Fibroblast of gingiva (primary cell): ENCODE data around the gene TUBE1.

Experiments used
- DNase-seq: peaks from one replicate; pipeline ENCODE4 v3.0.0-alpha.2; 2011; ENCODE audit warnings: low read depth

TUBE1 gene

DNA sequence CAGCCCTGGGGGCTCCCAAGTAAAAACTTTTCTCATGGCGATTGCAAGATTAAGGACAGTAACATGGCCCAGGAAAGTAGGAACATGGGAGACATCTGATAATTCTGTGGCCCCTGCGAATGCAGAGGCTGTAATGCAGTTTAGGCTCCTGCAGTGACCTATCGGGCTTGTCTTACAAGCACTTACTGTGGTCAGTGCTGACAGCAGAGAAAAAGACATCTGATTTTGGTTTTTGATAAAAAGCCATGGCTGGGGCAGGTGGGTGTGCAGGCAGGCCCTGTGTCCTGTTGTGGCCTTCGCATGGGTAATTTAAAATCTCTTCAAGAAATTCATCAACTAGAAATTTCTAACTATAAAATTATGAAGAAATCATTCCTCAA, 52.7 kb downstream of the TUBE1 start:
- no peak for DNase-seq

GRCh38 chr6:112033791-112034615, 53.3 kb downstream of the TUBE1 start:
- no peak for DNase-seq

GRCh38 chr6:112032728-112033127, 54.6 kb downstream of the TUBE1 start:
- DNase-seq = no peak

GRCh38 chr6:112031960-112032359, 55.3 kb downstream of the TUBE1 start:
- no peak for DNase-seq

- DNase-seq = no peak
These were observed 56.2 kb downstream of the TUBE1 start for GRCh38 chr6:112030961-112031660.

GRCh38 chr6:112030206-112030960, 56.9 kb downstream of the TUBE1 start:
- DNase-seq = no peak

DNA sequence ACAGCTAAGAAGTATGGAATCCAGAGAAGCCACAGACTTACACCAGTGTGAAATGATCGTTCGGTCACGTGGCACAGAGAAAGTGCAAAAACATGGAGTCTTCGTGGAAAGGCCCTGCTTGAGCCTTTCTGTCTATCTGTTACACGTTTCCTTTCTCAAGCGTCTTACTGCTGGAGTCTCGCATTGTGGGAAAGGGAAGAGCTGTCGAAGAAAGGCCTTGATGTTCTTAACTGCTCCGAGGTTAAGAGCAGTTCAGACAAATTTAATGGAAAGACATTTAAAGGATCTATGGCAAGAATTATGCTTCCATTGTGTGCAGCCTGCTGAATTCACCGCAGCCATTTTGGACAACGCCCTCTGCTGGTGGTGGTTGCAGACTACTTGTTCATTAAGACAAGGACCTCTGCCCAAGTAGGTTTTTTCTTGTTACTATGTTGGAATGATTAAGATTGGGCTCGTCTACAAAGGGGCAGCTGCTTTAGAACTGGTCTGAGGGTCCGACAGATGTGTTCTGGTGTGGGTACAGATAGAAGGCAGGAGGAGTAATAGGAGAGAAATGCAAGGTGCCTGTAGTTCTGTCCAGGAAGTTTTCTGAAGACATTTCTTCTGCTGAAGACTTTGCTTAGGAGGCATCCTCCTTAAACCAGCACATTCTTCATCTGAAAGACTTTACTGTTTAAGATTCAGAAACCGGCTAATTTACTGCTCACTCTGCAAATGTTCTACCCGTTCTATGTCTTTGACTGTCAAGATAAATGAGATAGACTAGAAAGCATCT, 58.0 kb downstream of the TUBE1 start:
- DNase-seq = peak; percentile 41

DNA sequence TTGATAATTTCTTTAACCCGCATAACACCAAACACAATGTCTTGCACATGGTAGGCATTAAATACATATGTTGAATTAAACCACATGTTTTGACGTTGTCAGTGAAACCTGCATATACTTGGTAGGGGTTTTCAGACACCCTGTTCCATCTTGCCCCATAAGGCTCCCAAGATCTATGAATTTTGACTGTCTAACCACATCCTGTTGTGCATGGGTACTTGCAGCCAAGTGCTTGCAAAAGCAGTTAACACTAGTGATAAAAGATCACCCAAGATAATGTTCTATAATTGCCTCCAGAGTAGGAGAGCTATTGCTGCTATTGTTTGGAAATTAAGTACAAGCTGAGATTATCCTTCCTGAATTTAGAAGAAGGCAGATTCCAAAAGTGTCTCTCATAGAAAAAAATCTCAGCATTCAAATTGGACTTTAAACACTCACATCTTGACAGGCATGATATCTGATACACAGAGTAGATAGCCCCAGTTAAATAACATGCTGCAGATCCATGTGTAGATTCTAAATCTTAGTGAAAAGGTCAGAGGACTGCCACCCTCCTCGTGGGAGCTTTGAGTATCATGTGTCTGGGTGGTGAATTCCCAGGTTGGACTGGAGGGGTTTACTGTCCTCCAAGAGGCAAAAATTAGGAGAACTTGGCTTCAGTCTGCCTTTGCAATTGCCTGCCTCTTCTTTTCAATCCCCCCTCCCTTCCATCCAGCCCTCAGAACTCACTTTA, 59.2 kb downstream of the TUBE1 start:
- no peak for DNase-seq

- DNase-seq = no peak
These were observed 60.3 kb downstream of the TUBE1 start for GRCh38 chr6:112026933-112027332.

DNA sequence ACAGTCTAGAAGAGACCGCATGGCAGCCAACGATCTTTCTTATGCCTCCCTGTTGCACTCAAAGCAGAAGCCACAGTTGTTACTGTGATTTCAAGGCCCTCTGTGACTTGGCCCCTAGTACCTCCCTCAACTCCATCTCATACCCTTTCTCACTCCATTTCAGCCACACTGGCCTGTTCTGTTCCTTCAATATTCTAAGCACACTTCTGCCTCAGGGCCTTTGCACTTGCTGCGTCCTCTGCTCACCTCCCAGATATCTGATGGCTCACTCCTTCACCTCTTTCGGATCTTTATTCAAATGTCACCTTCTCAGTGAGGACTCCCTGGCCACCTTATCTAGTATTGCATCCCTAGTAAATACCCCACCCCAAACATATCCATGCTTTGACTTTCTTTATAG, 62.8 kb downstream of the TUBE1 start:
- no peak for DNase-seq

DNA sequence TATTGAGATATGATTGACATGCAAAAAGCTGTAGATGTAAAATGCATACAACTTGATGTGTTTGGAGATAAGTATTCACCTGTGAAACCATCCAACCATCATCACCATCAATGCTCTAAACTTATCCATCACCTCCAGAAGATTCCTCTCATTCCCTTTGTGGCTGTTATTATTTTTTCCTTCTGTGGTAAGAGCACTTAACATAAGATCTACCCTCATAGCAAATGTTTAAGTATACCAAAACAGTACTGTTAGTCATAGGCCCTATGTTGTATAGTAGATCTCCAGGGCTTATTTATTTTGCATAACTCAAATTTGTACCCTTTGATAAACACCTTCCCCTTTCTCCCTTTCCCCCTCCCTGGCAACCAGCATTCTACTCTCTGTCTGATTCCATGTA, 64.5 kb downstream of the TUBE1 start:
- no peak for DNase-seq

GRCh38 chr6:112021691-112022310, 65.5 kb downstream of the TUBE1 start:
- DNase-seq = no peak
